HepG2 (cell line): Measurements from ENCODE around the gene PSMB11. TPM values are rescaled to one million over a fixed set of nuclear protein-coding genes. Genes with fewer than 3 reads are reported as not detected.

ENCODE experiments used
- ATAD3A ChIP-seq: sonication (generic); formaldehyde crosslinking; IDR thresholded peaks from 2 replicates; pipeline ENCODE4 v1.4.0; 2020; ENCODE audit warnings: missing genetic modification reagents
- DZIP1 ChIP-seq: sonication (generic); formaldehyde crosslinking; IDR thresholded peaks from 2 replicates; pipeline ENCODE4 v1.5.0; 2020; ENCODE audit warnings: mild to moderate bottlenecking, missing genetic modification reagents
- EEA1 ChIP-seq: sonication (generic); formaldehyde crosslinking; IDR thresholded peaks from 2 replicates; pipeline ENCODE4 v1.5.1; 2020; ENCODE audit warnings: mild to moderate bottlenecking, missing genetic modification reagents, borderline replicate concordance
- ELF4 ChIP-seq: sonication (generic); formaldehyde crosslinking; IDR thresholded peaks from 2 replicates; pipeline ENCODE4 v1.5.0; 2020; ENCODE audit warnings: missing genetic modification reagents, mild to moderate bottlenecking, moderate library complexity, borderline replicate concordance
- FUBP1 ChIP-seq: sonication (generic); formaldehyde crosslinking; IDR thresholded peaks from 2 replicates; pipeline ENCODE4 v1.5.1; 2020; ENCODE audit warnings: missing genetic modification reagents, mild to moderate bottlenecking, borderline replicate concordance
- GATA4 ChIP-seq: sonication (generic); IDR thresholded peaks from 2 replicates; pipeline ENCODE4 v1.6.1; 2016; ENCODE audit warnings: antibody characterized with exemption, low read depth, borderline replicate concordance
- HDAC1 ChIP-seq: sonication (generic); formaldehyde crosslinking; IDR thresholded peaks from 2 replicates; pipeline ENCODE4 v1.5.1; 2020; ENCODE audit warnings: mild to moderate bottlenecking, missing genetic modification reagents
- KLF9 ChIP-seq: IDR thresholded peaks from 2 replicates; pipeline ENCODE4 v1.6.1; 2016; ENCODE audit warnings: low read depth
- LBX2 ChIP-seq: sonication (generic); formaldehyde crosslinking; IDR thresholded peaks from 2 replicates; pipeline ENCODE4 v1.5.0; 2020; ENCODE audit warnings: missing genetic modification reagents, mild to moderate bottlenecking, borderline replicate concordance
- PATZ1 ChIP-seq: sonication (generic); formaldehyde crosslinking; IDR thresholded peaks from 2 replicates; pipeline ENCODE4 v1.4.0; 2020; ENCODE audit warnings: missing genetic modification reagents
- TFDP1 ChIP-seq: IDR thresholded peaks from 2 replicates; pipeline ENCODE4 v1.6.1; 2016; ENCODE audit warnings: missing compliant biosample characterization, missing genetic modification reagents, borderline replicate concordance
- ZFY ChIP-seq: sonication (generic); formaldehyde crosslinking; IDR thresholded peaks from 2 replicates; pipeline ENCODE4 v1.4.0; 2020; ENCODE audit warnings: missing genetic modification reagents
- ZKSCAN1 ChIP-seq: fragments of 150-350 bp; IDR thresholded peaks from 2 replicates; pipeline ENCODE4 v1.6.1; 2014; ENCODE audit warnings: low read length
- ZNF574 ChIP-seq: sonication (generic); formaldehyde crosslinking; IDR thresholded peaks from 2 replicates; pipeline ENCODE4 v1.4.0; 2020; ENCODE audit warnings: missing genetic modification reagents
- ZNF576 ChIP-seq: sonication (generic); formaldehyde crosslinking; IDR thresholded peaks from 2 replicates; pipeline ENCODE4 v1.4.0; 2020; ENCODE audit warnings: mild to moderate bottlenecking, missing genetic modification reagents
- polyA plus RNA-seq, 8 experiments: library from polyadenylated mRNA; depleted of rRNA in 3 of 8; stranded (reverse) in 7 of 8; unstranded in 1 of 8; fragments of >200 nt; fragmentation: Illumina TruSeq in 4 of 8; extraction: Trizol in 4 of 8; gene quantifications; 2 replicates each; pipeline versions ENCODE4 v1.2.1 to v1.2.3, GENCODE V29; 2011 to 2016; ENCODE audit warnings: low read depth in 4 of 8, missing spikeins in 1 of 8, mixed read lengths in 1 of 8; ENCODE audit not compliant: insufficient read depth in 1 of 8
- total RNA-seq, 5 experiments: library from RNA; depleted of rRNA; stranded (reverse); fragments of >200 nt; fragmentation: Illumina TruSeq; extraction: Trizol; gene quantifications; 2 replicates each; pipeline ENCODE4 v1.2.3, GENCODE V29; 2016; ENCODE audit warnings: low read depth in 1 of 5

The PSMB11 gene
- total and polyA plus RNA-seq, 2 of the 13 experiments (the other 11 are each of a cell fraction or from before 2014, with no cell fraction given) = not detected

- TF ChIP-seq TFDP1 (CRISPR knock-in tag) (peak; percentile 98), ELF4 (CRISPR knock-in tag) (peak; percentile 57; the same call in 1 of the 2 replicates), KLF9 (CRISPR knock-in tag) (peak; percentile 90), ZKSCAN1 (0 out of 2 replicates have a peak, but pooled peaks have one; percentile 31), FUBP1 (CRISPR knock-in tag) (peak; percentile 100), ZFY (CRISPR knock-in tag) (peak; percentile 83), ZNF576 (CRISPR knock-in tag) (0 out of 2 replicates have a peak, but pooled peaks have one; percentile 76), HDAC1 (peak; percentile 97), ATAD3A (peak; percentile 95), PATZ1 (peak; percentile 91), GATA4 (peak; percentile 89), ZNF574 (CRISPR knock-in tag) (peak; percentile 95), LBX2 (CRISPR knock-in tag) (peak; percentile 96; the same call in 1 of the 2 replicates), DZIP1 (CRISPR knock-in tag) (peak; percentile 95; the same call in 1 of the 2 replicates), EEA1 (CRISPR knock-in tag) (peak; percentile 97)
These were observed 35.2 kb upstream of the PSMB11 start (continued) for GRCh38 chr14:23006544-23007419.
